NCI-H524 (cell line): ENCODE data around the gene GALNT12.
A peak's percentile ranks its signal among the peaks of the same experiment; 100 is the strongest.

Experiments
- DNase-seq, 2 experiments: peaks; one replicate each; lab custom pipeline; 2025; lab: John Stamatoyannopoulos, UW

GALNT12 gene, protein sequence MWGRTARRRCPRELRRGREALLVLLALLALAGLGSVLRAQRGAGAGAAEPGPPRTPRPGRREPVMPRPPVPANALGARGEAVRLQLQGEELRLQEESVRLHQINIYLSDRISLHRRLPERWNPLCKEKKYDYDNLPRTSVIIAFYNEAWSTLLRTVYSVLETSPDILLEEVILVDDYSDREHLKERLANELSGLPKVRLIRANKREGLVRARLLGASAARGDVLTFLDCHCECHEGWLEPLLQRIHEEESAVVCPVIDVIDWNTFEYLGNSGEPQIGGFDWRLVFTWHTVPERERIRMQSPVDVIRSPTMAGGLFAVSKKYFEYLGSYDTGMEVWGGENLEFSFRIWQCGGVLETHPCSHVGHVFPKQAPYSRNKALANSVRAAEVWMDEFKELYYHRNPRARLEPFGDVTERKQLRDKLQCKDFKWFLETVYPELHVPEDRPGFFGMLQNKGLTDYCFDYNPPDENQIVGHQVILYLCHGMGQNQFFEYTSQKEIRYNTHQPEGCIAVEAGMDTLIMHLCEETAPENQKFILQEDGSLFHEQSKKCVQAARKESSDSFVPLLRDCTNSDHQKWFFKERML

DNA sequence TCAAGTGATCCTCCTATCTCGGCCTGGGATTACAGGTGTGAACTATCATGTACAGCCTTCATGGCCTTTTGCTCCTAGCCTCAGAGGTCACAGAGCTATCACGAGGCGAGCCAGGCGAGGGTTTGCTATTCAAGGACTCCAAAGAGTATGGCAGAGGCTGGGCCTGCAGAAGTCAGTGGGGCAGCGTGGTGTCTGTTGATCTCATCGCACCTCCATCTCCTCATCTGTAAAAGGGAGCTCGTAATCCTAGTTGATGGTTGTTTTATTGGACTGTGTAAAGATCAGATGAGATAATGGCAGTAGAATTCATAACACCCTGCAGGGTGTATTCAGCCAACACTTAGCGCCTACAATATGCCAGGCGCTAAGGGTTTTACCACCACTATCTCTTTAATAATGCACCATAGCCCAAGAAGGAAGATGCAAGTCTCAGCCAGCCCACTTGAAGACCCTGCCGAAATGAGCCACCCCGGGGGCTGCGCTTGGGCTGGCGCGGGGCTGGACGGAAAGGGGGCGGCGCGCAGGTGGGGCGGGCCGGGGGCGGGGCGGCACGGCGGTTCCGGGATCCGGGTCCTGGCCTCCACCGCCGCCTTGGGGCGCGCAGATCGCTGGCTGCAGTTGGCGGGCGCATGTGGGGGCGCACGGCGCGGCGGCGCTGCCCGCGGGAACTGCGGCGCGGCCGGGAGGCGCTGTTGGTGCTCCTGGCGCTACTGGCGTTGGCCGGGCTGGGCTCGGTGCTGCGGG is at the start of gene GALNT12:
GALNT12 (plus strand) TSS at position 601 of the 744 bp plus-strand sequence; CDS start at position 630, 29 bp downstream.
- DNase-seq, result peak in 1 of 2 experiments; percentile 61

- peak in 1 of 2 experiments; percentile 30 for DNase-seq
Measured at GRCh38 chr9:98760231-98760630, 47.2 kb upstream of the GALNT12 start.

- no peak for DNase-seq
Measured at GRCh38 chr9:98763986-98764745, 43.3 kb upstream of the GALNT12 start.

DNA sequence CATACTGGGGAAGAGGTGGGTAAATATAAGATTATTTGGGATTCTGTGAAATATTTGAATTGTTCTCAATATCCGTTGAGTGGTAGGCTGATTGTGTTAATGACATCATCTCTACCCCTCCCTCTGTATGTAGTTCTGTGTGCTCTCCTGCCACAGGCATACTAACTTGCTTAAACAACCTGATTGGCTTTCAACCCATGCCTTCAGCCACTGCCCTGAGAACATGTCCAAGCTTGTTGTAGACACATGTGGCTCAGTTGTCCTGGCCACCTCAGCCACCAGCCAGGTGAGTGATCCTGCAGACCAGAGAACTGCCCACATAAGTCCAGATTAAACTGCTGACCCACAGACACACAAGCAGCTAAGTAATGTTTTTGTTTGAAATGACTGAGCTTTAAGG is 42.2 kb upstream of the GALNT12 start:
- DNase-seq, result peak; percentile 75 to 88

DNA sequence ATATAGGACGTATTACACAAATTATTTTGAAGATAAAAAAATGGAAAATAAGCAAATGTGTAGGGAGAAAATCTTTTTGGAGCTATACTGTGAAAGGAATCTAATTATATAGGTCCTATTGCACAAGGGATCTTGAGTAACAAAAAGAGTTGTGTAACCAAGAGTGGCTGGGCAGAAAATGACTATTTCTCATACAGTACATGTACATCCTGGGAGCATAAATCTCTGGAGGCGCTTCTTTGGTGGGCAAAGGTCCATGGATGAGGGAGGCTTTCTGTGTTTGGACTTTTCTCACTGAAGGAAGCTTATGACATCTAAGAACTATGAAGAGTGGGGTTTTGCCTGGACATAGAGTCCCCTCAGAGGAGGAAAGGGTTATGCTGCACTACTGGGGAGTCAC is 40.9 kb upstream of the GALNT12 start:
- no peak for DNase-seq

DNA sequence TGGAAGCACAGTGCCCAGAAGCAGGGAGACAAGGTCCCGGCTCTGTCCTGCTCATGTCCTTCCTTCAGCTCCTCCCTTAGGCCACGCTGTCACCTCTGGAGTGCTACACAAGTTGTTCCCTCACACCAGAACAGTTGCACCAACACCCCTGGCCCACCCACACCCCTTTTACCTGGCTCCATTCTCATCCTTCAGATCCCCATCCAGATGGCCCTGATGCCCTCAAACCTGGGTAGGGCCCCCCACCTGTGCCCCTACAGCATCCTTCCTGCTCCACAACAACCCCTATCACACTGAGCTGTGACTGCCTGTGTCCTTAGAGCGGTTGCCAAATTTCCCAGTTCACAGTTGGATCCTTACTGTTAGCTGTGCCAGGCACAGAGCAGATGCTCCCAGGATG is 40.3 kb upstream of the GALNT12 start:
- no peak for DNase-seq

- DNase-seq, result no peak
Measured at GRCh38 chr9:98767915-98768314, 39.6 kb upstream of the GALNT12 start.

DNA sequence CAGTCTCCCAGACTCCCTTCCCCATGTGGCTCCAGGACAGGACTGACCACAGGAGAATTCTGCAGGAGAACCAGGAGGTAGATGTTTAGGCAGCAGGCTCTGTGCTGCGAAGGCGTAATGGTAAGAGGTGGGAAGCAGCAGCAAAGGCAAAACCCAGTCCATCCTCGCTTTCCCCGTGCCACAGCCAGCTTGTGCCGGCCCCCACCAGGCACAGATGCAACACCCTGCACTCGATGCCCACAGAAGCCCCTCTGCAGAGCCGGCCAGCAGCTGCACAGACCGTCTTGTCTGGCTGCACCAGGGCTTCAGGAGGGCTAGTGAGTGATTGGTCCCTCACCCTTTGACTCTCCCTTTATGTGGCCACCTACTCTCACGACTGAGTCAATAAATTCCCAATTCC is 39.1 kb upstream of the GALNT12 start:
- no peak for DNase-seq

- no peak for DNase-seq
Measured at GRCh38 chr9:98770717-98771116, 36.8 kb upstream of the GALNT12 start.

DNA sequence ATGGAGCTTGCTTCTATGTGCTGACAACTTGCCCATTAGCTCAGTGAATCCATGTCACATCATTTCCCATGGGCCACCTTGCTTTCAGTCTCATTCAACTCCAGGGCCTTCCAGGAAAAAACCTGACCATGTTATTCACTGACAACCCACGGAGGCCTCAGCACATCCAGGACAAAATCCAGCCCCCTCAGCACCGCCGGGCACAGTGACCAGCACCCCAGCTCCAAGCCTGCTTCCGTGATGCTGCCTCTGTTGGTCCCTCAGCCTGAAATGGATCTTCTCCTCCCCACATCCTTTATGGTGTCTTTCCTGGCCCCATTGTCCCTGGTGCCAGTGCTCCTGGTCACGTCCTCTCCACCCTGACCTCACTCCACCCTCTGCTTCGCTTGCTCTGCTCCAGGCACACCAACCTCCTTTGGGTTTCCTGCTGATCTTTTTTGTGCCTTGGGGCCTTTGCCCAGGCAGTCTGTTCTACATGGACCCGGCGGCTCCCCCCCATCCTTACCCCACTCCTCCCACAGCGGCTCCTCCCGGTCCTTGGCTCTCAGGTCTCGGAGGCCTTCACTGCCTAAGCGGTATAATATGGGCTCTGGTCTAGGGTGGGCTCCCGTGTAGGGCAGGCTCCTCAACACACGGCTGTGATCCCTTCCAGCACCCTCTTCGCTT is 36.1 kb upstream of the GALNT12 start:
- DNase-seq, result no peak

- no peak for DNase-seq
Measured at GRCh38 chr9:98772364-98773155, 34.9 kb upstream of the GALNT12 start.

GRCh38 chr9:98773721-98774120 is 33.7 kb upstream of the GALNT12 start:
- DNase-seq, result no peak

- DNase-seq, result peak in 1 of 2 experiments; percentile 21
Measured at GRCh38 chr9:98774746-98775145, 32.7 kb upstream of the GALNT12 start.

GRCh38 chr9:98775831-98776441 is 31.5 kb upstream of the GALNT12 start:
- DNase-seq, result peak; percentile 85 to 88

GRCh38 chr9:98777618-98778017 is 29.9 kb upstream of the GALNT12 start:
- DNase-seq, result no peak

GRCh38 chr9:98778251-98778650 is 29.2 kb upstream of the GALNT12 start:
- no peak for DNase-seq

- DNase-seq, result peak; percentile 90 to 97
Measured at GRCh38 chr9:98778711-98779530, 28.5 kb upstream of the GALNT12 start.

DNA sequence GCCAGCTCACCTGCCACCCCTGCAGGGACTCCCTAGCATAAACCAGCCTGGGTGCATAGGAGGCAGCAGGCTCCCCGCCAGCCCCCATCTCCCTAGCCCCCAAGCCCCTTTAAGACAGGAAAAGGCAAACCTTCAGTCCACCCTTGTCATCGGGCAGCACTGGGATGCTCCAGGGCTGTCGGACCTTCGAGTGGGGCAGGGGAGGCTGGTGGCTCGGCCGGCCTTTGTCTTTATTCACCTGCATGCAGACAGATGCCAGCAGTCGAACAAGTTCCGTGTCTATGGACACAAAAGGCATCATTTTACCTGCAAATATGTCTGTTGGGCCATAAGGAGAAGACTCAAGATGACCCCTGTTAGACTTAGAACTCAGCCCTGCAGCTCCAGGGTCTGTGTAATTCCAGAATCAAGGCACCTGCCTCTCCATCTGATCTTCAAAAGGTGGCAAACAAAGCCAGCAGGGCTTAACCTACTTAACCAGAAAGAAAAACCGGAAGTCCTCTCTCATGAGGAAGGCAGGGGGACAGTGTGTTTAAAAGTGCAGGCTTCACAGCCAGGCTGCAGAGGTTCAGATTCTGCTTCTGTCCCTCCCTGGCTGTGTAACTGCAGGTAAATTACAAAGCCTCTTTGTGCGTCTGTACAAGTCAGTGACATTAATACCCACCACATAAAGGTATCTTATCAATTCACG is 27.3 kb upstream of the GALNT12 start:
- DNase-seq, result peak in 1 of 2 experiments; percentile 37
